ENCODE data around the gene NUAK1. TPM values are rescaled to one million over a fixed set of nuclear protein-coding genes. Genes with fewer than 3 reads are reported as not detected.
A peak's percentile ranks its signal among the peaks of the same experiment; 100 is the strongest.

NUAK1 gene
- total RNA-seq, 4 donors from 2014 or later, result 7.1 to 19.8 (median 10.7) TPM

DNA sequence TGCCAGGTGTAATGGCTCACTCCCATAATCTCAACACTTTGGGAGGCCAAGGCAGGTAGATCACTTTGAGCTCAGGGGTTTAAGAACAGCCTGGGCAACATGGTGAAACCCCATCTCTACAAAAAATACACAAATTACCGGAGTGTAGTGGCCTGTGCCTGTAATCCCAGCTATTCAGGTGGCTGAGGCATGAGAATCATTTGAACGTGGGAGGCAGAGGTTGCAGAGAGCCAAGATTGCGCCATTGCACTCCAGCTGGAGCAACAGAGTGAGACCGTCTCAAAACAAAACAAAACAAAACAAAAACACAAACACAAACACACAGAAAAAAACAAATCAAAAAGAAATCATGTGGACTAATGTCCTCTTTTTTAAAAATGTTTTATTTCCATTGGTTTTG is 104.4 kb downstream of the NUAK1 start:
- DNase-seq (ENCODE audit: extremely low spot score), result peak; percentile 39
- TF ChIP-seq POLR2AphosphoS5 (IDR thresholded peaks at IDR 0.05) (no peak), EP300 (IDR thresholded peaks at IDR 0.05) (no peak)
- no peaks in the 10 kb centered on the region for H3K27me3 ChIP-seq
- no peak overlapping the region for H3K4me3 ChIP-seq
- intact Hi-C loops (cut with DNase I), result no loop called here
- H3K27ac ChIP-seq (replicated peaks in 1 of 4), result no peak overlapping the region
- H3K36me3 ChIP-seq, result no peaks in the 10 kb centered on the region
- H3K9me3 ChIP-seq, result no peaks in the 10 kb centered on the region
- WGBS, result 92% methylated on average over 4 of the region's 4 CpGs
- no peaks in the 10 kb centered on the region for H3K4me1 ChIP-seq

- no peaks in the 10 kb centered on the region for H3K4me1 ChIP-seq
- no peaks in the 10 kb centered on the region for H3K27me3 ChIP-seq
- no peak for TF ChIP-seq POLR2A (IDR thresholded peaks at IDR 0.05; ENCODE audit: low read depth)
- no peak for TF ChIP-seq POLR2AphosphoS5 (IDR thresholded peaks at IDR 0.05)
- no peak for TF ChIP-seq EP300 (IDR thresholded peaks at IDR 0.05)
- TF ChIP-seq, protein P1, sequence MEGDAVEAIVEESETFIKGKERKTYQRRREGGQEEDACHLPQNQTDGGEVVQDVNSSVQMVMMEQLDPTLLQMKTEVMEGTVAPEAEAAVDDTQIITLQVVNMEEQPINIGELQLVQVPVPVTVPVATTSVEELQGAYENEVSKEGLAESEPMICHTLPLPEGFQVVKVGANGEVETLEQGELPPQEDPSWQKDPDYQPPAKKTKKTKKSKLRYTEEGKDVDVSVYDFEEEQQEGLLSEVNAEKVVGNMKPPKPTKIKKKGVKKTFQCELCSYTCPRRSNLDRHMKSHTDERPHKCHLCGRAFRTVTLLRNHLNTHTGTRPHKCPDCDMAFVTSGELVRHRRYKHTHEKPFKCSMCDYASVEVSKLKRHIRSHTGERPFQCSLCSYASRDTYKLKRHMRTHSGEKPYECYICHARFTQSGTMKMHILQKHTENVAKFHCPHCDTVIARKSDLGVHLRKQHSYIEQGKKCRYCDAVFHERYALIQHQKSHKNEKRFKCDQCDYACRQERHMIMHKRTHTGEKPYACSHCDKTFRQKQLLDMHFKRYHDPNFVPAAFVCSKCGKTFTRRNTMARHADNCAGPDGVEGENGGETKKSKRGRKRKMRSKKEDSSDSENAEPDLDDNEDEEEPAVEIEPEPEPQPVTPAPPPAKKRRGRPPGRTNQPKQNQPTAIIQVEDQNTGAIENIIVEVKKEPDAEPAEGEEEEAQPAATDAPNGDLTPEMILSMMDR (IDR thresholded peaks at IDR 0.05), result no peak
- H3K27ac ChIP-seq (replicated peaks in 1 of 4), result no peak overlapping the region
- WGBS, result 99% methylated on average over 4 of the region's 4 CpGs
- no peaks in the 10 kb centered on the region for H3K36me3 ChIP-seq
- intact Hi-C loops (cut with DNase I), result no loop called here
- DNase-seq (ENCODE audit: extremely low spot score), result peak; percentile 91
- no peak overlapping the region for H3K4me3 ChIP-seq
- H3K9me3 ChIP-seq, result no peaks in the 10 kb centered on the region
Observed at GRCh38 chr12:106033161-106033675, 105.5 kb downstream of the NUAK1 start.

DNA sequence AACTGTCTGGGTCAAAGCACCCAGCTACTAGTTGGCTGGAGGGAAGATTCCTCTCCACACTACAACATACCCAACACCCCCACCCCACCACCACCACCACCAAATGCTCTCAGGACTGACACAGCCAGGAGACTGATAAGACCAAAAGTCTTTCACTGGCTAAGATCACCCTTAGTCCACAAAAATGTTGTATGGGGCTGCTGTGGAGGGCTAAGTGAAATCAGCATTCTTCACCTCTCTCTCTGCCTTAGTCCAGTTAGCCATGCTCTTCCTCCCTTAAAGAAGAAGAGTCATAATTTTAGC is 106.2 kb downstream of the NUAK1 start:
- DNase-seq (ENCODE audit: extremely low spot score), result peak; percentile 31
- H3K9me3 ChIP-seq, result no peaks in the 10 kb centered on the region

GRCh38 chr12:106031761-106032622 is 106.8 kb downstream of the NUAK1 start:
- TF ChIP-seq, protein P1 (IDR thresholded peaks at IDR 0.05), result no peak
- TF ChIP-seq POLR2A (IDR thresholded peaks at IDR 0.05; ENCODE audit: low read depth) (no peak), EP300 (IDR thresholded peaks at IDR 0.05) (no peak)
- no peak overlapping the region for H3K4me3 ChIP-seq
- DNase-seq (ENCODE audit: extremely low spot score), result peak; percentile 79
- WGBS, result 94% methylated on average over 4 of the region's 4 CpGs
- no peaks in the 10 kb centered on the region for H3K36me3 ChIP-seq
- no peaks in the 10 kb centered on the region for H3K27me3 ChIP-seq
- intact Hi-C loops (cut with DNase I), result no loop called here
- H3K9me3 ChIP-seq, result no peaks in the 10 kb centered on the region
- H3K27ac ChIP-seq (replicated peaks in 1 of 4), result no peak overlapping the region
- no peaks in the 10 kb centered on the region for H3K4me1 ChIP-seq

More for the DNA sequence above, 106.2 kb downstream of the NUAK1 start:
- TF ChIP-seq EP300 (IDR thresholded peaks at IDR 0.05) (no peak), POLR2AphosphoS5 (IDR thresholded peaks at IDR 0.05) (no peak), POLR2A (IDR thresholded peaks at IDR 0.05; ENCODE audit: low read depth) (no peak)
- TF ChIP-seq, protein P1 (IDR thresholded peaks at IDR 0.05), result no peak
- Histone ChIP-seq H3K27me3 (no peaks in the 10 kb centered on the region), H3K4me3 (no peak overlapping the region), H3K36me3 (no peaks in the 10 kb centered on the region), H3K27ac (replicated peaks in 1 of 4) (no peak overlapping the region), H3K4me1 (no peaks in the 10 kb centered on the region)
- intact Hi-C loops (cut with DNase I), result no loop called here

- WGBS, result 73% methylated on average over 12 of the region's 12 CpGs
- Histone ChIP-seq H3K4me1 (no peaks in the 10 kb centered on the region), H3K9me3 (peaks cover 0 to 4% (median 0%) of the 10 kb centered on the region in 4 donors), H3K27ac (replicated peaks in 1 of 4) (no peak overlapping the region), H3K27me3 (peaks cover 0 to 4% (median 0%) of the 10 kb centered on the region in 4 donors), H3K36me3 (no peaks in the 10 kb centered on the region), H3K4me3 (no peak overlapping the region)
- no peak for TF ChIP-seq POLR2AphosphoS5 (IDR thresholded peaks at IDR 0.05)
- TF ChIP-seq, protein P1 (IDR thresholded peaks at IDR 0.05), result no peak
- intact Hi-C loops (cut with DNase I), result no loop called here
- peak; percentile 14 for DNase-seq (ENCODE audit: extremely low spot score)
Observed at GRCh38 chr12:106030210-106031071, 108.3 kb downstream of the NUAK1 start.
